ENCODE measurements around the gene MRPL17. TPM values are rescaled to one million over a fixed set of nuclear protein-coding genes. Genes with fewer than 3 reads are reported as not detected.
A peak's percentile ranks its signal among the peaks of the same experiment; 100 is the strongest.

The MRPL17 gene
- total and polyA plus RNA-seq, 10 of the 15 experiments (the other 5 are each of a cell fraction or from before 2014, with no cell fraction given): 60.3 to 171 (median 94.8) TPM

- TF ChIP-seq NBN (IDR thresholded peaks at IDR 0.05): peak; percentile 74; the same call in 1 of the 2 replicates
- TF ChIP-seq BCL3 (IDR thresholded peaks at IDR 0.05; ENCODE audit: borderline replicate concordance, insufficient read depth, low read depth, low read length, poor library complexity, severe bottlenecking): peak; percentile 19
- TF ChIP-seq PAX8 (IDR thresholded peaks at IDR 0.05): no peak
- TF ChIP-seq CEBPZ (IDR thresholded peaks at IDR 0.05; ENCODE audit: low read depth, low read length): no peak
- TF ChIP-seq BCL11A (IDR thresholded peaks at IDR 0.05; ENCODE audit: low read depth, low read length): no peak
- no peak for TF ChIP-seq ZNF24 (IDR thresholded peaks at IDR 0.05)
- peak; percentile 62; the same call in 1 of the 2 replicates for TF ChIP-seq CREB1 (IDR thresholded peaks at IDR 0.05; ENCODE audit: low read depth)
- TF ChIP-seq STAT1 (conservative IDR thresholded peaks at IDR 0.05): no peak; the same call in 1 of the 2 replicates
- peak; percentile 91 for TF ChIP-seq SMC3 (IDR thresholded peaks at IDR 0.05; ENCODE audit: borderline replicate concordance, low read length)
- TF ChIP-seq CBFB (IDR thresholded peaks at IDR 0.05; ENCODE audit: low read depth): peak; percentile 81
- no peak for TF ChIP-seq JUND (IDR thresholded peaks at IDR 0.05; ENCODE audit: low read depth, low read length)
- peak; percentile 80 for TF ChIP-seq GABPA (IDR thresholded peaks at IDR 0.05; ENCODE audit: low read depth)
- peak in 1 of 2 experiments; percentile 42; a peak in 1 of 3 replicates for TF ChIP-seq EGR1 (IDR thresholded peaks at IDR 0.05; ENCODE audit: borderline replicate concordance in 1 of 2, low read depth in 2 of 2, low read length in 2 of 2)
- no peak for TF ChIP-seq BMI1 (IDR thresholded peaks at IDR 0.05; ENCODE audit: borderline replicate concordance)
- no peak for TF ChIP-seq CBX3 (IDR thresholded peaks at IDR 0.05; ENCODE audit: borderline replicate concordance, low read depth)
- TF ChIP-seq ZBTB11 (CRISPR knock-in tag; IDR thresholded peaks at IDR 0.05): no peak
- no peak for TF ChIP-seq KAT2A (conservative IDR thresholded peaks at IDR 0.05; ENCODE audit: control insufficient read depth, low read depth, low read length)
- peak; percentile 64 for TF ChIP-seq TAF1 (IDR thresholded peaks at IDR 0.05; ENCODE audit: borderline replicate concordance, low read depth, low read length)
- peak in 1 of 2 experiments; percentile 54; a peak in 1 of 4 replicates for TF ChIP-seq BHLHE40 (IDR thresholded peaks at IDR 0.05; ENCODE audit: borderline replicate concordance in 1 of 2, low read depth in 2 of 2, low read length in 1 of 2)
- no peak for TF ChIP-seq EZH2 (IDR thresholded peaks at IDR 0.05; ENCODE audit: borderline replicate concordance, control insufficient read depth, low read depth, low read length)
- TF ChIP-seq HDAC2 (IDR thresholded peaks at IDR 0.05): peak; percentile 18; the same call in 1 of the 2 replicates
Observed at GRCh38 chr11:6682936-6683861, at the start of gene MRPL17 (continued).

Data from GM12878 (cell line).